Left lung (tissue), 10 donors: ENCODE measurements around the gene UBE2V1. TPM values are rescaled to one million over a fixed set of nuclear protein-coding genes. Genes with fewer than 3 reads are reported as not detected.
A peak's percentile ranks its signal among the peaks of the same experiment; 100 is the strongest.

Source experiments
- ATAC-seq: fragments of 200-7000 bp; cut with Tn5 transposase; one replicate; pipeline ENCODE4 v1.9.1; 2020; ENCODE audit warnings: moderate library complexity
- DNase-seq, 4 donors: peaks; one replicate each; pipeline ENCODE4 v3.0.0-alpha.2; 2013 to 2020
- H3K27ac ChIP-seq, 2 donors: fragments of 200-600 bp; sonication (generic) in 1 of 2; one replicate each; pipeline versions ENCODE4 v1.5.0 to v1.8.0; 2020 to 2021
- H3K27me3 ChIP-seq, 2 donors: fragments of 200-600 bp; sonication (generic) in 1 of 2; one replicate each; pipeline versions ENCODE4 v1.5.0 to v1.8.0; 2020 to 2021
- H3K36me3 ChIP-seq, 2 donors: fragments of 200-600 bp; sonication (generic) in 1 of 2; one replicate each; pipeline versions ENCODE4 v1.5.0 to v1.8.0; 2020 to 2021
- H3K4me1 ChIP-seq, 2 donors: fragments of 200-600 bp; one replicate each; pipeline ENCODE4 v1.8.0; 2021
- H3K4me3 ChIP-seq, 2 donors: fragments of 200-600 bp; sonication (generic) in 1 of 2; one replicate each; pipeline versions ENCODE4 v1.5.0 to v1.8.0; 2020 to 2021; ENCODE audit warnings: mild to moderate bottlenecking in 1 of 2
- H3K9me3 ChIP-seq, 2 donors: fragments of 200-600 bp; sonication (generic) in 1 of 2; one replicate each; pipeline versions ENCODE4 v1.5.0 to v1.8.0; 2020 to 2021
- CTCF ChIP-seq, 2 donors: fragments of 200-600 bp; sonication (generic) in 1 of 2; IDR thresholded peaks; one replicate each; pipeline versions ENCODE4 v1.5.0 to v1.8.0; 2021; ENCODE audit warnings: antibody characterized with exemption in 2 of 2
- intact Hi-C, 2 donors: fragments of 100-400 bp; cut with DNase I; formaldehyde crosslinking; loops; one replicate each; pipeline versions ENCODE4 v1.11.2 to v1.14.2; 2022
- polyA plus RNA-seq, 6 donors: library from polyadenylated mRNA; unstranded; fragments of 120-200 nt; gene quantifications; one replicate each; pipeline ENCODE4 v1.2.1, GENCODE V29; 2013; ENCODE audit not compliant: insufficient read length in 6 of 6
- total RNA-seq, 2 donors: library from RNA; stranded (reverse); fragmentation: NEBNext Ultra II Directional; extraction: Animal tissue kit (Norgen Biotek cat#: 25700); gene quantifications; one replicate each; pipeline ENCODE4 v1.2.1, GENCODE V29; 2021
- donor health status: DM: no; HTN: yes; CAD: no.
- donor health status: DM: no; HTN: no; CAD: no.

The UBE2V1 gene
- total and polyA plus RNA-seq, 8 donors = 72.6 to 178 (median 152) TPM

- no peaks in the 10 kb centered on the region for H3K36me3 ChIP-seq
- H3K9me3 ChIP-seq = no peaks in the 10 kb centered on the region
- H3K27ac ChIP-seq = no peak overlapping the region
- H3K4me3 ChIP-seq = no peak overlapping the region
- H3K4me1 ChIP-seq = peaks cover 0 to 10% of the 10 kb centered on the region in 2 donors
- no peak for ATAC-seq
- intact Hi-C loops = no loop called here
- no peaks in the 10 kb centered on the region for H3K27me3 ChIP-seq
- TF ChIP-seq CTCF (IDR thresholded peaks at IDR 0.05) = no peak
- peak in 1 of 4 donors; percentile 56 for DNase-seq
These were observed 73.1 kb downstream of the UBE2V1 start for GRCh38 chr20:50039706-50040431.

DNA sequence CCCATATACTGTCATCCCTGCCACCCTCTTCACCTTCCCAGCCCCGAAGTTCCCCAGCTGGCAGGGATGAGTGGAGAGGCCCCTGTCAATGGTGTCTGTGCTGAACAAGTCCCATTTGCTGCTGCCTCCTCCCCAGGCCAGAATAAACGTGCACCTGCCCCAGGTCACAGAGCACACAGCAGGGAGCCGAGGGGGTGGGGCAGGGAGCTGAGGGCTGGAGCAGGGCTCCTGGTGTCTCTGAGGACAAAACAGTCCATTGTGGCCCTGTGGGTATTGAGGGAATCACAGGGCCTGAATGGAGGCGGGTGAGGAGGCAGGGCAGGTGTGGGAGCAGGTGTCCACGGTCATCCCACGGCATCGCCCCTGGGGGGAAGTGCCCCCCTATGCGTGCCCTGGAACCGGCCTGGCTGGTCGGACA lies 74.4 kb downstream of the UBE2V1 start:
- no peak for ATAC-seq
- no peak overlapping the region for H3K27ac ChIP-seq
- TF ChIP-seq CTCF (IDR thresholded peaks at IDR 0.05) = no peak

DNA sequence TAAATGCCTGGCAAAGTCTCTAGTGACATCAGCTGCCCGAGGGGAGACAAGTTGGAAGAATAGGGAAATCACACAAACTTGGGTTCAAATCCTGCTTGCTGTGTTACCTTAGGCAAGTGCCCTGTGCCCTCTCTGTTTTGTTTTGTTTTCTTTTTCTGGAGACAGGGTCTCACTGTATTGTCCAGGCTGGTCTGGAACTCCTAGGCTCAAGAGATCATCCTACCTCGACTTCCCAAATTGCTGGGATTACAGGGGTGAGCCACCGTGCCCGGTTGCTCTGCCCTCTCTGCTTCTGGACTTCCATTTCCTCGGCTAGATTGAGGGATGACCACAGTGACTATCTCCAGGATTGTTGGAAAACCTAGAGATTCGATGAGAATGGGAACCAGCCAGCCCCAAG lies 74.8 kb downstream of the UBE2V1 start:
- Histone ChIP-seq H3K9me3 (no peaks in the 10 kb centered on the region), H3K36me3 (no peaks in the 10 kb centered on the region), H3K27ac (no peak overlapping the region), H3K27me3 (no peaks in the 10 kb centered on the region), H3K4me3 (no peak overlapping the region), H3K4me1 (peaks cover 5 to 27% of the 10 kb centered on the region in 2 donors)
- no peak for TF ChIP-seq CTCF (IDR thresholded peaks at IDR 0.05)
- DNase-seq (no peak), ATAC-seq (no peak)
- intact Hi-C loops = no loop called here

More for the DNA sequence above, 74.4 kb downstream of the UBE2V1 start:
- intact Hi-C loops = no loop called here
- DNase-seq = no peak
- no peaks in the 10 kb centered on the region for H3K36me3 ChIP-seq
- H3K4me1 ChIP-seq = peaks cover 3 to 23% of the 10 kb centered on the region in 2 donors
- no peaks in the 10 kb centered on the region for H3K9me3 ChIP-seq
- no peaks in the 10 kb centered on the region for H3K27me3 ChIP-seq
- no peak overlapping the region for H3K4me3 ChIP-seq

DNA sequence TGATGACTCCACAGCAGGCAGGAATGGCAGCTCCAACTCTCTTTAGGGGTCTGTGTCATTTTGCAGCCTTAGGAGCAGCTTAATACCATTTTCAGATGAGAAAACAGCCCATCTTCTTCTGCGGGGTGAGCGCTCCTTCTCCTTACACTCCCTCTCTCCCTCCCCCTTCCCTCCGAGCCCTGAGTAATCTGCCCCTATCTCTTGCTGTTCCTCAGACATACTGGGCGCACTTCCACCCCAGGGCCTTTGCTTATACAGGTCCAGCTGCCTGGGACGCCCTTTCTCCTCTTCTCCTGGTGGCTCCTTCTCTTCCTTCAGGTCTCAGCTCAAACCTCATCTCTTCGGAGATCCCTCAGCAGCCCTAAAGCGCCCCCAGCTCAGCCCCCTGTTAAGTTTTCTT lies 75.4 kb downstream of the UBE2V1 start:
- H3K27me3 ChIP-seq = no peaks in the 10 kb centered on the region
- intact Hi-C loops = no loop called here
- H3K4me1 ChIP-seq = peaks cover 5 to 30% of the 10 kb centered on the region in 2 donors
- no peak for TF ChIP-seq CTCF (IDR thresholded peaks at IDR 0.05)
- no peaks in the 10 kb centered on the region for H3K36me3 ChIP-seq
- no peak for DNase-seq
- no peak overlapping the region for H3K27ac ChIP-seq
- no peak overlapping the region for H3K4me3 ChIP-seq
- no peaks in the 10 kb centered on the region for H3K9me3 ChIP-seq
- no peak for ATAC-seq

DNA sequence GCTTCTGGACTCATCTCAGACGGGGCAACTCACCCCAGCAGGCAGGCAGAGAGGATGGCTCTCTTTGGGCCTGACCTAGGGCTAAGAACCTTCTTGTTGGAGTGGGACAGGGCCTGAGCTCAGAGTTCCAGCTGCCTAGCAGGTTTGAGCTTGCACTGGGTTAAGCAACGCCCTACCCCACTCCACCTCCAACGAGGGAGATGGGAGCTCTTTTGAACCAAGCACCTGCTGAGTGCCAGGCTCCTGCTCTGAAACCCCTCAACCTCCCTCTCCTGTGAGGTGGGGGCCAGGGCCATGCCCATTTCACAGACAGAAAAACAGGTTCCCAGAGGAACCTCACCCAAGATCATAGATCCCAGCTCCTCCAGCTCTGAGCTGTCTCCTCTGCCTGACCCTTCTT lies 75.8 kb downstream of the UBE2V1 start:
- DNase-seq (no peak), ATAC-seq (no peak)
- no peaks in the 10 kb centered on the region for H3K27me3 ChIP-seq
- intact Hi-C loops = no loop called here
- H3K27ac ChIP-seq = no peak overlapping the region
- no peak overlapping the region for H3K4me3 ChIP-seq
- TF ChIP-seq CTCF (IDR thresholded peaks at IDR 0.05) = no peak
- no peaks in the 10 kb centered on the region for H3K36me3 ChIP-seq
- peaks cover 5 to 30% of the 10 kb centered on the region in 2 donors for H3K4me1 ChIP-seq
- no peaks in the 10 kb centered on the region for H3K9me3 ChIP-seq
